Coronary artery (tissue), 2 donors: Measurements from ENCODE around the gene BAG5.

Experiments
- DNase-seq: peaks from one replicate; pipeline ENCODE4 v3.0.0-alpha.2; 2017; ENCODE audit warnings: low spot score
- H3K27ac ChIP-seq, 2 donors: fragments of 200-600 bp; sonication (generic); one replicate each; pipeline ENCODE4 v1.5.1; 2016 to 2019
- H3K4me3 ChIP-seq: fragments of 200-600 bp; sonication (generic); 2 replicates; pipeline ENCODE4 v1.5.1; 2016; ENCODE audit warnings: mild to moderate bottlenecking, moderate library complexity
- TF ChIP-seq, protein P1 (sequence below): fragments of 200-600 bp; sonication (generic); IDR thresholded peaks from one replicate; pipeline ENCODE4 v1.5.1; 2019; ENCODE audit warnings: antibody characterized with exemption

The BAG5 gene

DNA sequence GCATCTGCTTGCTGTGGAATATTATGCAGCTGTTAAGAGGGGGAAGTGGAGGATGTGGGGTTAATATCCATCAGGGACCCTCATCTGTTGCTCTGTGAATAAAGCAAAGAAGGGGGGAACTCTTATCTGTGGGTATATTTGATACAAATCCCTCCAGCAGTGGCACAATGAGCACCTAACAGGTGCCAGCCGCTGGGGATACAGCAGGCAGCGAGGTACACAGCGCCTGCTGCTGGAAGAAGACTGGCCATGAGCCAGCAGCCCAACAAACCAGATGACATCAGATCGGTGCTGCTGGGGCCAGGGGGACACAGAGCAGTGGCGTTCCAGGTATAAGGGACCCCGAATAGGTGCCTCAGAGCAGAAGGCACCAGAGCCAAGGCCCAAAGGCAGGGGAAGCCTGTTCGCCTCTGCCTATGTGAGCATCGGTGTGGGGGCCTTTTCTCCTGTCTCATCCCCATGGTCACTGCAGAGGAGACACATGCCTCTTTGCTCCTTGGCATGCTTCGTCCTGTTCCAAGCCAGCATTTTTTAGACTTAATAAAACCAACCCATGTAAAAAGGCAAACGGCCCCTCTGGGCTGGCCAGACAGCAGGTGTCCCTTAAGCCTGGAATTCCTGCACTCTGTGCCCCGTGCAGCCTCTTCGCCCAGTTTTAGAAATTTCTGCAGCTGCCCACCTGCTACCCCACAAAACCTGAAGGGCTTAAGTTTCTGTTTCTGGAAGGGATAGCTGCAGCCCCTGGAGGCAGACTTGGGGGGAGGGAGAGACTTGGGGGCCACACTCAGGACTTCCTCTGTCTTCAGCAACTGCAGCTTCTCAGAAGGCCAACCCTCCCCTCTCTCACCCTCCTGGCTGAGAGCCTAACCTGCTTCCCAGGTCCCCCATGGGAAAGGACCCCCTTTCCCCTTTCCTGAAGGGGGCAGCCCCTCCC is 38.2 kb downstream of the BAG5 start:
- Histone ChIP-seq H3K27ac (no peak overlapping the region), H3K4me3 (no peak overlapping the region)
- TF ChIP-seq, protein P1, sequence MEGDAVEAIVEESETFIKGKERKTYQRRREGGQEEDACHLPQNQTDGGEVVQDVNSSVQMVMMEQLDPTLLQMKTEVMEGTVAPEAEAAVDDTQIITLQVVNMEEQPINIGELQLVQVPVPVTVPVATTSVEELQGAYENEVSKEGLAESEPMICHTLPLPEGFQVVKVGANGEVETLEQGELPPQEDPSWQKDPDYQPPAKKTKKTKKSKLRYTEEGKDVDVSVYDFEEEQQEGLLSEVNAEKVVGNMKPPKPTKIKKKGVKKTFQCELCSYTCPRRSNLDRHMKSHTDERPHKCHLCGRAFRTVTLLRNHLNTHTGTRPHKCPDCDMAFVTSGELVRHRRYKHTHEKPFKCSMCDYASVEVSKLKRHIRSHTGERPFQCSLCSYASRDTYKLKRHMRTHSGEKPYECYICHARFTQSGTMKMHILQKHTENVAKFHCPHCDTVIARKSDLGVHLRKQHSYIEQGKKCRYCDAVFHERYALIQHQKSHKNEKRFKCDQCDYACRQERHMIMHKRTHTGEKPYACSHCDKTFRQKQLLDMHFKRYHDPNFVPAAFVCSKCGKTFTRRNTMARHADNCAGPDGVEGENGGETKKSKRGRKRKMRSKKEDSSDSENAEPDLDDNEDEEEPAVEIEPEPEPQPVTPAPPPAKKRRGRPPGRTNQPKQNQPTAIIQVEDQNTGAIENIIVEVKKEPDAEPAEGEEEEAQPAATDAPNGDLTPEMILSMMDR: no peak
- DNase-seq: peak; percentile 68

DNA sequence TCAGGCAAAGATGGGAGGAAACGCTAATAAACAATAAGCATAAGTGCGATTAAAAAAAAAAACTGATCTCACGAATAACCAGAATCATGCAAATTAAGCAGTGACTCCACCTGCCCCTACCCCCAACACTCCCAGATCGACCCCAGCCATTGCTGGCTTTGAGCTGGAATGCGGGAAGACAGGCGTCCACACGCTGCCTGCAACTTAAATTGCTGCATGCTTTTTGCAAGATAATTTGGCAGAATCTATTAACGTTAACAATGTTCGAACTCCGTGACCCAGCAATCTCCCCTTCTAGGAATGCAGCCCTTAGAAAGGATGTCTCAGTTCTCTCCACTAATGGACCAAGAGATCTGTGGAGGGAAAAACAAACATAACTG is 38.9 kb downstream of the BAG5 start:
- TF ChIP-seq, protein P1: no peak
- H3K27ac ChIP-seq: no peak overlapping the region
- DNase-seq: no peak
- no peak overlapping the region for H3K4me3 ChIP-seq

DNA sequence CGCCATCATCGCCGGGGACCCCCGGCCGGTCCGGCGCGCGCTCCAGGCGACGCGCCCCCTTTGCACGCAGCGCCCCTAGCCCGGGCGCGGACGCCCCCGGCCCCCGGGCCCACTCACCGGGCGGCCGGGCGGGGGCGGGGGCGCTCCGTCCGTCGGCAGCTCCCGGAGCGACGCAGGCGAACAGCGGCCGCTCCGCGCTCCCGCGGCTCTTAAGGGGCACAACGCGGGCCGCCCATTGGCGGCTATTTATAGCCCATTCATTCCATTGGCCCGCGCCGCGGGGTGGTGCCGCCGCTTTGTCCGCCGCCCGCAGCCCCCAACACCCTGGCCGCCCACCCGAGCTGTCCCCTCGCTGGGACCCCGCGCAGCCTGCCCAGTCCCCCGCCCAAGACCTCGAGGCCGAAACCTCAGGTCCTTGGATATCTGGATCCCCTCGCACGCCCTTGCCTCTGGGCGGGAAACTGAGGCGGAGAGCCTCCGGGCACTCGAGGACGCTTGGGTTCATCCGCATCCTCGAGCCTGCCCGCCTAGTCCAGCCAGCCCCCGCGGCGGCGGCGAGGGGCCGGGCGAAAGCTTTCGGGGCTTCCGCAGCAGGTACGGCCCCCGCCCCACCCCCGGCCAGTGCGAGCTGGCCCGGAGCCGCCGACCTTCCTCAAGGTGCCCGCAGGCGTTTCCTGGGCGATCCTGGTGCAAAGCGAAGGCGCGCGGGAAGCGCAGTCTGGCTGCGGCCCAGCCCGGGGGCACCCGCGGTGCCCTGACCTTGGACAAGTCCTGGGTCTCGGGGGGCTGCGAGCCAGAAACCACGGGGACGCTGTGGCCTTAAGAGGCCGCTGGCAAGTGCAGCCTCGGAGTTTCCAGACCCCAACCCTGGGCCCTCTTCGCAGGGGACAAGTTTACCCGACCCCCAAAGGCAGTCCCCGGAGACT is 39.5 kb downstream of the BAG5 start, which contains the start of gene CKB:
CKB (minus strand) TSS at position 182 of the 926 bp plus-strand sequence. CDS start 337 bp downstream, outside the sequence.
- Histone ChIP-seq H3K4me3 (peak within 1 kb of the TSS; percentile 74), H3K27ac (peak within 1 kb of the TSS; percentile 76 to 96)
- peak; percentile 76 for DNase-seq
- TF ChIP-seq, protein P1: no peak

DNA sequence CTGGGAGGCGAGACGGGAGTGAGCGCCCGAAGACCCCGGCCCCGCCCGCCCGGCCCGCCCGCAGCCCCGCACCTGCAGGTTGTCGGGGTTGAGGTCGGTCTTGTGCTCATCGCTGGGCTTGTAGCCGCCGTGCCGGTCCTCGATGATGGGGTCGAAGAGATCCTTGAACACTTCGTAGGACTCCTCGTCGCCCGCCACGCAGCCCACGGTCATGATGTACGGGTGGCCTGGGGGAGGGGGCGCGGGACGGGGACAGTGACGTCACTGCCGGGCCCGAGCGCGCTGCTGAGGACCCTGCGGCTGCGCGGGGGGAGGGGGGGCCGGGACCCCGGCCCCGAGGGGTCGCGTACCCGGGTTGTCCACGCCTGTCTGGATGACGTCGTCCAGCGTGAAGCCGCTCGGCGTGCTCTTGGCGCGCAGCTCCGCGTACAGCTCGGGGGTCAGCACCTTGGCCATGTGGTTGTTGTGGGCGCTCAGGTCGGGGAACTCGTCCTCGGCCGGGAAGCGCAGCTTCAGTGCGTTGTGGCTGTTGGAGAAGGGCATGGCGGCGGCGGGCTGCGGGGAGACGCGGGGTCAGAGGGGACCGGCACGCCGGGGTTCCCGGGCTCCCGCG is 40.4 kb downstream of the BAG5 start:
- H3K4me3 ChIP-seq: peak overlapping the region; percentile 74
- peak; percentile 81 for DNase-seq
- TF ChIP-seq, protein P1: no peak
- peak overlapping the region; percentile 76 to 96 for H3K27ac ChIP-seq

DNA sequence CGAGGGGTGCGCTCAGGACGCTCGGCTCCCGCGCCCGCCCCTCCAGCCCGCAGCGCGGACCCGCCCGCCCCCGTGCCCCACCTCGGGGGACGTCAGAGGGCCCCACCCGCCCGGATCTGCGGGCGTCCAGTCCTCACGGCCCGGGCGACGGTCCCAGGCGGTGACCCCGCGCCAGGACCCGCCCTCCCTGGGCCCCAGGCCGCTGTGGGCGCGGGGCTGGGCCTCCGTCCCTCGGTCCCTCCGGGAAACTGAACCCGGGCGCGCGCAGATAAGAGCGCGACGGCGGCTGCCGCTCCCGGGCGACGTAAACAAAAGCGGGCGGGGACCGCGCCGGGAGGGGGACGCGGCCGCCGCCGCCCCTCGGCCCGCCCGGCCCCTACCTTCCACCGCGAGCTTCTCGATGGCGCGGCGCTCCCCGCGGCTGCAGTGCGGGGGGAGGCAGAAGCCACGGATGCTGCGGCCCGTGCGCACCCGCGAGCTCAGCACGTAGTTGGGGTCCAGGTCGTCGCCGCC is 41.0 kb downstream of the BAG5 start:
- H3K4me3 ChIP-seq: peak overlapping the region; percentile 74
- no peak for DNase-seq

More for the DNA sequence above, 41.0 kb downstream of the BAG5 start:
- H3K27ac ChIP-seq: peak overlapping the region; percentile 76 to 96
- TF ChIP-seq, protein P1: no peak
